ENCODE data around the gene KIF18A. TPM values are rescaled to one million over a fixed set of nuclear protein-coding genes. Genes with fewer than 3 reads are reported as not detected.

The KIF18A gene
- total RNA-seq, 1 donor from 2014 or later: not detected

GRCh38 chr11:28026634-28027290 lies 81.2 kb downstream of the KIF18A start:
- H3K4me1 ChIP-seq: no peaks in the 10 kb centered on the region
- TF ChIP-seq, protein P1, sequence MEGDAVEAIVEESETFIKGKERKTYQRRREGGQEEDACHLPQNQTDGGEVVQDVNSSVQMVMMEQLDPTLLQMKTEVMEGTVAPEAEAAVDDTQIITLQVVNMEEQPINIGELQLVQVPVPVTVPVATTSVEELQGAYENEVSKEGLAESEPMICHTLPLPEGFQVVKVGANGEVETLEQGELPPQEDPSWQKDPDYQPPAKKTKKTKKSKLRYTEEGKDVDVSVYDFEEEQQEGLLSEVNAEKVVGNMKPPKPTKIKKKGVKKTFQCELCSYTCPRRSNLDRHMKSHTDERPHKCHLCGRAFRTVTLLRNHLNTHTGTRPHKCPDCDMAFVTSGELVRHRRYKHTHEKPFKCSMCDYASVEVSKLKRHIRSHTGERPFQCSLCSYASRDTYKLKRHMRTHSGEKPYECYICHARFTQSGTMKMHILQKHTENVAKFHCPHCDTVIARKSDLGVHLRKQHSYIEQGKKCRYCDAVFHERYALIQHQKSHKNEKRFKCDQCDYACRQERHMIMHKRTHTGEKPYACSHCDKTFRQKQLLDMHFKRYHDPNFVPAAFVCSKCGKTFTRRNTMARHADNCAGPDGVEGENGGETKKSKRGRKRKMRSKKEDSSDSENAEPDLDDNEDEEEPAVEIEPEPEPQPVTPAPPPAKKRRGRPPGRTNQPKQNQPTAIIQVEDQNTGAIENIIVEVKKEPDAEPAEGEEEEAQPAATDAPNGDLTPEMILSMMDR (IDR thresholded peaks at IDR 0.05): no peak
- DNase-seq (ENCODE audit: low spot score in 2 of 2): no peak
- H3K27ac ChIP-seq: no peak overlapping the region
- intact Hi-C loops (cut with DNase I): no loop called here
- no peak overlapping the region for H3K4me3 ChIP-seq
- H3K36me3 ChIP-seq: no peaks in the 10 kb centered on the region
- no peaks in the 10 kb centered on the region for H3K9me3 ChIP-seq
- H3K27me3 ChIP-seq: no peaks in the 10 kb centered on the region

GRCh38 chr11:28017816-28018215 lies 90.1 kb downstream of the KIF18A start:
- Histone ChIP-seq H3K9me3 (no peaks in the 10 kb centered on the region), H3K27me3 (no peaks in the 10 kb centered on the region), H3K4me1 (no peaks in the 10 kb centered on the region), H3K36me3 (no peaks in the 10 kb centered on the region), H3K27ac (no peak overlapping the region), H3K4me3 (no peak overlapping the region)
- no peak for DNase-seq (ENCODE audit: low spot score in 2 of 2)
- TF ChIP-seq, protein P1 (IDR thresholded peaks at IDR 0.05): no peak
- intact Hi-C loops (cut with DNase I): loop anchor here (5.0 kb wide), 1 partner anchor 409 kb away; no protein-coding TSS in a partner anchor

GRCh38 chr11:28011813-28012212 lies 96.1 kb downstream of the KIF18A start:
- Histone ChIP-seq H3K9me3 (no peaks in the 10 kb centered on the region), H3K4me1 (no peaks in the 10 kb centered on the region), H3K4me3 (no peak overlapping the region), H3K27ac (no peak overlapping the region), H3K36me3 (no peaks in the 10 kb centered on the region), H3K27me3 (no peaks in the 10 kb centered on the region)
- intact Hi-C loops (cut with DNase I): no loop called here
- TF ChIP-seq, protein P1 (IDR thresholded peaks at IDR 0.05): no peak
- DNase-seq (ENCODE audit: low spot score in 2 of 2): no peak

- H3K36me3 ChIP-seq: no peaks in the 10 kb centered on the region
- H3K27me3 ChIP-seq: no peaks in the 10 kb centered on the region
- DNase-seq (ENCODE audit: low spot score in 2 of 2): no peak
- H3K27ac ChIP-seq: no peak overlapping the region
- TF ChIP-seq, protein P1 (IDR thresholded peaks at IDR 0.05): no peak
- H3K4me3 ChIP-seq: no peak overlapping the region
- H3K4me1 ChIP-seq: no peaks in the 10 kb centered on the region
- no peaks in the 10 kb centered on the region for H3K9me3 ChIP-seq
- intact Hi-C loops (cut with DNase I): no loop called here
These were observed 98.0 kb downstream of the KIF18A start for GRCh38 chr11:28009996-28010395.

DNA sequence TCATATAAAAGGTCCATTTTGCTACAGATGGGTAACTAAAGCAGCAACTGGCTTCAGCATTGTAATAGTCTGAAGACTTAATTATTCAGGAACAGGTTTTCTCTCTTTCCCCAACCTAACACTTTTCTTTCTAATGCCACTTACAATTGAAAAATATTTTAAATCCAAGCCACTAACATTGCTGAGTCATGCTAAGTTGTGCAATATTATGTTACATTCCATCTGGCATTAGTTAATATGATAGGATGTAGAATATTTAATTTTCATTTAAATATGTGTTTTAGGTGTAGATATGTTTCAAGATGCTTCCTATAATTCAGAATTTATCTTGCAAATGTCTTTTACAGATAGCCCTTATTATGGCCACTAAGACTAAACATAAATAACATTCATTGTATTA lies 98.6 kb downstream of the KIF18A start:
- intact Hi-C loops (cut with DNase I): no loop called here
- H3K27me3 ChIP-seq: no peaks in the 10 kb centered on the region
- no peaks in the 10 kb centered on the region for H3K4me1 ChIP-seq
- no peaks in the 10 kb centered on the region for H3K9me3 ChIP-seq
- no peak overlapping the region for H3K4me3 ChIP-seq
- no peak overlapping the region for H3K27ac ChIP-seq
- no peak for DNase-seq (ENCODE audit: low spot score in 2 of 2)
- no peaks in the 10 kb centered on the region for H3K36me3 ChIP-seq
- TF ChIP-seq, protein P1 (IDR thresholded peaks at IDR 0.05): no peak

DNA sequence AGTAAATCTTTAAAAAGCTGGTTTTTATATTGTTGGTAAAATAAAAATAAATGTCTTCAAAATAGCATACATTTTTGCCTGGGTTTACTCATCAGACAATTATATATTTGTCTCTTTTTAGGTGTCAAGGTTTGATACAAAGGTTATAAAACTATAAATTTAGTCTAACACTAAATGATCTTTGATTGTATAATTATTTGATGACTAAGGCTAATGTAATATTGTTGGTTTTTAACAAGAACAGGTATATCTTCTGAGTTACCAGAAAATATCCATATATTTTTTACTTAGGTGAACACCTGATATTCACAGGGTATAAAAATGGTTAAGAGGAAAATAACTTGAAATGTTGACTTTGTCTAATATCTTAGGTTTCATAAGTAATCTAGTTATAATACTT lies 104.3 kb downstream of the KIF18A start:
- no peaks in the 10 kb centered on the region for H3K4me1 ChIP-seq
- no peak overlapping the region for H3K4me3 ChIP-seq
- H3K9me3 ChIP-seq: peaks cover 4 to 9% of the 10 kb centered on the region in 2 donors
- H3K27me3 ChIP-seq: no peaks in the 10 kb centered on the region
- TF ChIP-seq, protein P1 (IDR thresholded peaks at IDR 0.05): no peak
- DNase-seq (ENCODE audit: low spot score in 2 of 2): no peak
- no peak overlapping the region for H3K27ac ChIP-seq
- no peaks in the 10 kb centered on the region for H3K36me3 ChIP-seq
- intact Hi-C loops (cut with DNase I): no loop called here
